K562 (cell line): ENCODE data around the gene CCP110. TPM values are rescaled to one million over a fixed set of nuclear protein-coding genes. Genes with fewer than 3 reads are reported as not detected.

Experiments
- ATAC-seq: fragments of 200-7000 bp; cut with Tn5 transposase; 3 replicates; pipeline ENCODE4 v1.9.1; 2020; ENCODE audit warnings: moderate library complexity
- BruUV-seq: library from RNA; stranded (reverse); fragments of 400-500 nt; replicated peaks from 2 replicates; lab custom pipeline; 2021; lab: Mats Ljungman, UMichigan
- CTCF ChIA-PET: fragments of 300-600 bp; formaldehyde crosslinking; extraction: SDS; loops from one replicate; lab custom pipeline; 2021; ENCODE audit warnings: low intra/inter-chr PET ratio; lab: Yijun Ruan, JAX
- POLR2A ChIA-PET: fragments of 300-600, 350-650 bp; sonication (Branson Sonifier 250); formaldehyde crosslinking; extraction: SDS; loops from one replicate; lab custom pipeline; 2021; ENCODE audit warnings: antibody characterized with exemption, inconsistent platforms; lab: Yijun Ruan, JAX
- DNase-seq, 4 experiments: peaks; one replicate each; pipeline versions ENCODE4 v3.0.0 to v3.0.0-alpha.2; 2011 to 2018; ENCODE audit warnings: low spot score in 3 of 4, mixed read lengths in 3 of 4; ENCODE audit errors: extremely low read depth in 1 of 4
- FAIRE-seq: peaks from 2 replicates; lab custom pipeline; 2011; peaks lifted over from hg19 to GRCh38; lab: Jason Lieb, UNC
- H2AFZ ChIP-seq: 2 replicates; pipeline ENCODE4 v1.6.0; 2011; ENCODE audit warnings: low read depth, low read length, control low read depth, inconsistent platforms
- H3K27ac ChIP-seq: fragments of 200-600 bp; 3 replicates; pipeline ENCODE4 v1.8.0; 2011; ENCODE audit warnings: low read depth, mild to moderate bottlenecking, control low read depth, inconsistent platforms, low read length, moderate library complexity, mixed read lengths; ENCODE audit errors: extremely low read depth
- H3K27me3 ChIP-seq, 2 experiments: fragments of 300-600 bp in 1 of 2; 2 replicates in 1 of 2; 3 replicates in 1 of 2; pipeline versions ENCODE4 v1.6.0 to v1.8.0; 2011; ENCODE audit warnings: inconsistent platforms in 2 of 2, low read length in 2 of 2, mild to moderate bottlenecking in 1 of 2, mixed read lengths in 1 of 2, moderate library complexity in 1 of 2; ENCODE audit not compliant: control insufficient read depth in 2 of 2, insufficient read depth in 2 of 2
- H3K36me3 ChIP-seq: fragments of 300-600 bp; 3 replicates; pipeline ENCODE4 v1.8.0; 2011; ENCODE audit warnings: mild to moderate bottlenecking, low read length, inconsistent platforms; ENCODE audit not compliant: control insufficient read depth, insufficient read depth
- H3K4me1 ChIP-seq, 2 experiments: fragments of 200-600 bp in 1 of 2; replicated peaks in 1 of 2; 2 replicates in 1 of 2; 3 replicates in 1 of 2; pipeline versions ENCODE4 v1.5.1 to v1.8.0; 2011; ENCODE audit warnings: inconsistent platforms in 2 of 2, low read length in 2 of 2, mild to moderate bottlenecking in 1 of 2, mixed read lengths in 1 of 2, moderate library complexity in 1 of 2; ENCODE audit not compliant: control insufficient read depth in 2 of 2, insufficient read depth in 2 of 2
- H3K4me2 ChIP-seq: 2 replicates; pipeline ENCODE4 v1.6.1; 2011; ENCODE audit warnings: low read length, control low read depth, inconsistent platforms, mixed read lengths; ENCODE audit not compliant: insufficient read depth
- H3K4me3 ChIP-seq: fragments of 200-600 bp; sonication (generic), shearing (Covaris generic); 2 replicates; pipeline ENCODE4 v1.5.1; 2016; ENCODE audit warnings: control low read depth, inconsistent platforms
- H3K79me2 ChIP-seq: fragments of 200-600 bp; 3 replicates; pipeline ENCODE4 v1.8.0; 2011; ENCODE audit warnings: low read length, inconsistent platforms; ENCODE audit not compliant: control insufficient read depth, insufficient read depth
- H3K9ac ChIP-seq, 2 experiments: 2 replicates each; pipeline versions ENCODE4 v1.6.0 to v1.6.1; 2011; ENCODE audit warnings: low read depth in 2 of 2, low read length in 2 of 2, control low read depth in 1 of 2, inconsistent platforms in 1 of 2, mild to moderate bottlenecking in 1 of 2, mixed read lengths in 1 of 2; ENCODE audit not compliant: insufficient read depth in 1 of 2
- H3K9me1 ChIP-seq: one replicate; pipeline ENCODE4 v1.6.0; 2011; ENCODE audit warnings: inconsistent platforms, mild to moderate bottlenecking, low read length, moderate library complexity; ENCODE audit not compliant: control insufficient read depth, insufficient read depth
- H3K9me3 ChIP-seq: replicated peaks from 2 replicates; pipeline ENCODE4 v1.5.1; 2011; ENCODE audit warnings: low read depth, low read length, inconsistent platforms; ENCODE audit not compliant: control insufficient read depth, insufficient read depth
- H4K20me1 ChIP-seq: replicated peaks from 2 replicates; pipeline ENCODE4 v1.6.1; 2011; ENCODE audit warnings: low read length, inconsistent platforms, mixed read lengths; ENCODE audit not compliant: control insufficient read depth, insufficient read depth
- RBM15 ChIP-seq: fragments of 200-400 bp; formaldehyde crosslinking; IDR thresholded peaks from 2 replicates; pipeline ENCODE4 v1.6.1; 2018; ENCODE audit warnings: mild to moderate bottlenecking, low read length, moderate library complexity; ENCODE audit not compliant: insufficient read depth
- REST ChIP-seq, 2 experiments: fragments of 450-650 bp; formaldehyde crosslinking in 1 of 2; IDR thresholded peaks; 2 replicates each; pipeline versions ENCODE4 v1.4.0 to v1.6.1; 2014 to 2020; ENCODE audit warnings: mild to moderate bottlenecking in 2 of 2, borderline replicate concordance in 1 of 2, low read depth in 1 of 2
- VEZF1 ChIP-seq: fragments of 200-800 bp; sonication (Bioruptor generic); IDR thresholded peaks from 2 replicates; pipeline ENCODE4 v1.6.1; 2017; ENCODE audit warnings: missing genetic modification characterization, missing compliant biosample characterization
- ZBTB33 ChIP-seq: sonication (generic); formaldehyde crosslinking; IDR thresholded peaks from 2 replicates; pipeline ENCODE4 v1.8.1; 2023; ENCODE audit warnings: mild to moderate bottlenecking, missing genetic modification reagents
- WGBS: fragments of 100-300 bp; shearing (Covaris generic); methylation state at CpG from one replicate; pipeline ENCODE4 v1.1.6; 2016; ENCODE audit warnings: low coverage, mixed read lengths; ENCODE audit not compliant: insufficient coverage; ENCODE audit errors: missing lambda C conversion rate; 5-methylcytosine and 5-hydroxymethylcytosine counted together
- in situ Hi-C: fragments of 300-500 bp; cut with MboI; formaldehyde crosslinking; loops from 4 replicates; pipeline ENCODE4 v1.15.0; 2018; ENCODE audit warnings: inconsistent platforms, mixed read lengths
- intact Hi-C: fragments of 100-400 bp; cut with micrococcal nuclease; formaldehyde crosslinking; loops from 2 replicates; pipeline ENCODE4 v1.14.2; 2022
- polyA plus RNA-seq, 8 experiments: library from polyadenylated mRNA; depleted of rRNA in 4 of 8; stranded (reverse) in 5 of 8; unstranded in 3 of 8; fragments of >200 nt; fragmentation: Nextera tagmentation in 2 of 8; fragmentation: Illumina TruSeq in 1 of 8; extraction: Ambion mirVana in 2 of 8; extraction: Trizol in 1 of 8; gene quantifications; 2 replicates each; pipeline versions ENCODE4 v1.2.1 to v1.2.3, GENCODE V29; 2011 to 2014; ENCODE audit warnings: inconsistent platforms in 1 of 8, missing spikeins in 1 of 8
- total RNA-seq, 7 experiments: library from RNA; depleted of rRNA in 6 of 7; stranded (reverse); fragments of >200 nt in 6 of 7; fragmentation: Illumina TruSeq in 2 of 7; extraction: Trizol in 2 of 7; gene quantifications; 2 replicates each; pipeline versions ENCODE4 v1.2.1 to v1.2.3, GENCODE V29; 2011 to 2021; ENCODE audit warnings: low replicate concordance in 1 of 7

CCP110 gene
- total and polyA plus RNA-seq, 9 of the 15 experiments (the other 6 are each of a cell fraction or from before 2014, with no cell fraction given), result 3.5 to 16.1 (median 12.1) TPM

GRCh38 chr16:19523559-19524355 lies at the start of gene CCP110 (continued):
- peak; percentile 39; the same call in 1 of the 2 replicates for TF ChIP-seq VEZF1 (CRISPR knock-in tag)

GRCh38 chr16:19474617-19475016 lies 49.1 kb upstream of the CCP110 start:
- Histone ChIP-seq H3K9me1 (no peaks in the 10 kb centered on the region), H2AFZ (no peak overlapping the region), H3K27ac (no peak overlapping the region), H3K9me3 (no peaks in the 10 kb centered on the region), H3K79me2 (no peaks in the 10 kb centered on the region), H3K9ac (no peak overlapping the region), H4K20me1 (no peaks in the 10 kb centered on the region), H3K36me3 (no peaks in the 10 kb centered on the region), H3K27me3 (no peaks in the 10 kb centered on the region; a peak in 1 of 5 replicates), H3K4me1 (no peaks in the 10 kb centered on the region), H3K4me3 (no peak overlapping the region), H3K4me2 (no peak overlapping the region)
- in situ Hi-C loops, result no loop called here
- intact Hi-C loops, result no loop called here
- no TSS peak for BruUV-seq
- WGBS, result 41% methylated on average over 5 of the region's 5 CpGs
- POLR2A ChIA-PET, result interaction anchor here (0.5 kb wide), 1 partner anchor 31 kb away, joined by 3 read pairs; no protein-coding TSS in a partner anchor
- FAIRE-seq (peak; percentile 68), ATAC-seq (peak; percentile 66), DNase-seq (no peak)
- CTCF ChIA-PET, result no interaction called here
- TF ChIP-seq REST (IDR thresholded peaks at IDR 0.05; ENCODE audit: borderline replicate concordance) (no peak), REST (CRISPR knock-in tag; IDR thresholded peaks at IDR 0.05; ENCODE audit: low read depth) (no peak), ZBTB33 (no peak), RBM15 (no peak)
